Measurements from ENCODE around the gene EPHB2. TPM values are rescaled to one million over a fixed set of nuclear protein-coding genes. Genes with fewer than 3 reads are reported as not detected.

Gene EPHB2
- total and polyA plus RNA-seq, 2 of the 4 experiments (the other 2 are of a cell fraction), result 52.3 to 58.8 TPM

DNA sequence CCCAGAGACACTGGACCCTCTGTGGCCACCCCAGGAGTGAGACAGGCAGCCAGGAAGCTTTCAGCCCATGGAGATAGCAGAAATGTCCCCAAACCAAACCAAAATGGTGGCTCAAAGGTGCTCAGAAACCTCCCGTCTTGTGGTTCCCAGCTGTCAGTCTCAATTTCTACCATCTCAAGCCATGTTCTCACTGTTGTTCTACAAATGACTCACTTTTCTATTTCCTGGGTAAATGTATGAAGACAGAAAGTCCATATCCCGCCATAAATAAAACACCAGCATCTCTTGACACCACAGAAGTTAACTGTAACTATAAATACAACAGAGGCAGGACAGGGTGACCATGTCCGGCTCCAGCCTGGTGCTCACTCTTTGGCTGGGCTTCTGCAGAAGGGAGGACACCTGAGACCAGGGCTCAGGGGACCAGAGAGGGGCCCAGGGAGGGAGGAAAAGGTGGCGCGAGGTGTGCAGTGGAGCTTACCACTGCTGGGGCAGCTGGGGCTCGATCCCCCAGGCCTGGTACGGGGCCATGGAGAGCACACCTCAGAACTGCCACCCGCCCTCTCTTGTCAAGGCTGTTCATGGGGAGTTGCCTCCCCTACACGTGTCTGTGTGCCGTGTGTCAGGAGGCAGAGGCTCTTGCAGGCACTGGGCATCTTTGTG lies 43.6 kb downstream of the EPHB2 start:
- Histone ChIP-seq H3K36me3 (ENCODE audit: control insufficient read depth, insufficient read depth, low read length) (no peaks in the 10 kb centered on the region), H3K4me2 (ENCODE audit: low read depth, low read length) (no peak overlapping the region), H3K14ac (replicated peaks; ENCODE audit: low read depth, low read length) (peak overlapping the region; percentile 51), H3K56ac (ENCODE audit: extremely low read depth, insufficient read depth, low read length) (no peak overlapping the region), H3K27ac (ENCODE audit: insufficient read depth, low read length) (peak overlapping the region; percentile 35; the same call in 1 of the 2 replicates), H2BK5ac (ENCODE audit: low read depth, low read length, poor library complexity, severe bottlenecking) (peak overlapping the region; percentile 41), H3K9me1 (ENCODE audit: insufficient read depth, low read length) (peaks cover 37% of the 10 kb centered on the region), H3K23ac (ENCODE audit: low read depth, low read length) (peak overlapping the region; percentile 52; the same call in 1 of the 2 replicates), H3K4ac (ENCODE audit: low read depth, low read length) (peak overlapping the region; percentile 78), H2AK5ac (ENCODE audit: low read depth, low read length) (peak overlapping the region; percentile 67), H2BK120ac (ENCODE audit: low read depth, low read length) (peak overlapping the region; percentile 71), H2AFZ (replicated peaks; ENCODE audit: low read length, poor library complexity) (peak overlapping the region; percentile 78), H3K9me3 (ENCODE audit: control insufficient read depth, insufficient read depth, low read length) (no peaks in the 10 kb centered on the region), H2BK15ac (ENCODE audit: low read depth, low read length) (peak overlapping the region; percentile 62; the same call in 2 of the 3 replicates), H3K9ac (ENCODE audit: low read depth, low read length) (no peak overlapping the region), H2BK20ac (ENCODE audit: low read depth, low read length) (peak overlapping the region; percentile 51; the same call in 1 of the 2 replicates), H3K18ac (ENCODE audit: low read depth, low read length) (peak overlapping the region; percentile 30; the same call in 1 of the 2 replicates), H3K4me3 (ENCODE audit: insufficient read depth, low read depth, low read length) (no peak overlapping the region), H3K27me3 (ENCODE audit: control insufficient read depth, insufficient read depth, low read length) (no peaks in the 10 kb centered on the region), H3K4me1 (ENCODE audit: control insufficient read depth, insufficient read depth, low read length) (peaks cover 34% of the 10 kb centered on the region), H4K8ac (ENCODE audit: low read depth in 2 of 2, low read length in 2 of 2) (peak overlapping the region; percentile 33 to 62; a peak in 3 of 4 replicates), H4K20me1 (ENCODE audit: insufficient read depth, low read length) (peaks cover 37% of the 10 kb centered on the region), H2AK9ac (replicated peaks; ENCODE audit: low read depth, low read length, poor library complexity) (peak overlapping the region; percentile 81), H4K5ac (ENCODE audit: low read depth, low read length) (no peak overlapping the region), H3K79me1 (ENCODE audit: low read depth in 1 of 2, low read length in 2 of 2) (peaks cover 27 to 59% of the 10 kb centered on the region in 2 experiments), H4K91ac (ENCODE audit: insufficient read depth, low read depth, low read length) (peak overlapping the region; percentile 67)
- POLR2A ChIA-PET (ENCODE audit: unreplicated experiment), result no interaction called here
- no TSS peak for BruUV-seq (replicated peaks)
- no CpG with 5 or more reads among the region's 10 CpGs for WGBS, 2 experiments (ENCODE audit: extremely low coverage in 2 of 2, insufficient read length in 1 of 2)
- in situ Hi-C loops (cut with MboI; ENCODE audit: low sequenced_read_pairs) (no loop called here), intact Hi-C loops (cut with micrococcal nuclease) (no loop called here), dilution Hi-C loops (cut with HindIII; ENCODE audit: low sequenced_read_pairs, unreplicated experiment) (no loop called here)
- ATAC-seq (ENCODE audit: low read depth) (no peak), DNase-seq (peak; percentile 54)
- CTCF ChIA-PET, result no interaction called here
- no peak for TF ChIP-seq MAFK (IDR thresholded peaks at IDR 0.05; ENCODE audit: low read depth, low read length)
- TF ChIP-seq RCOR1 (IDR thresholded peaks at IDR 0.05; ENCODE audit: insufficient replicate concordance, low read length), result no peak
- TF ChIP-seq MXI1 (IDR thresholded peaks at IDR 0.05; ENCODE audit: borderline replicate concordance, low read depth, low read length), result no peak
- TF ChIP-seq POLR2A (IDR thresholded peaks at IDR 0.05; ENCODE audit: low read depth, low read length), result no peak
- TF ChIP-seq NFE2L2 (IDR thresholded peaks at IDR 0.05; ENCODE audit: low read depth, low read length), result no peak
- TF ChIP-seq, protein P1, sequence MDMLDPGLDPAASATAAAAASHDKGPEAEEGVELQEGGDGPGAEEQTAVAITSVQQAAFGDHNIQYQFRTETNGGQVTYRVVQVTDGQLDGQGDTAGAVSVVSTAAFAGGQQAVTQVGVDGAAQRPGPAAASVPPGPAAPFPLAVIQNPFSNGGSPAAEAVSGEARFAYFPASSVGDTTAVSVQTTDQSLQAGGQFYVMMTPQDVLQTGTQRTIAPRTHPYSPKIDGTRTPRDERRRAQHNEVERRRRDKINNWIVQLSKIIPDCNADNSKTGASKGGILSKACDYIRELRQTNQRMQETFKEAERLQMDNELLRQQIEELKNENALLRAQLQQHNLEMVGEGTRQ (IDR thresholded peaks at IDR 0.05; ENCODE audit: low read depth, low read length), result no peak
- TF ChIP-seq CHD1 (IDR thresholded peaks at IDR 0.05; ENCODE audit: low read depth, low read length), result no peak
- TF ChIP-seq RAD21 (IDR thresholded peaks at IDR 0.05; ENCODE audit: low read length), result no peak
- TF ChIP-seq, protein P2, sequence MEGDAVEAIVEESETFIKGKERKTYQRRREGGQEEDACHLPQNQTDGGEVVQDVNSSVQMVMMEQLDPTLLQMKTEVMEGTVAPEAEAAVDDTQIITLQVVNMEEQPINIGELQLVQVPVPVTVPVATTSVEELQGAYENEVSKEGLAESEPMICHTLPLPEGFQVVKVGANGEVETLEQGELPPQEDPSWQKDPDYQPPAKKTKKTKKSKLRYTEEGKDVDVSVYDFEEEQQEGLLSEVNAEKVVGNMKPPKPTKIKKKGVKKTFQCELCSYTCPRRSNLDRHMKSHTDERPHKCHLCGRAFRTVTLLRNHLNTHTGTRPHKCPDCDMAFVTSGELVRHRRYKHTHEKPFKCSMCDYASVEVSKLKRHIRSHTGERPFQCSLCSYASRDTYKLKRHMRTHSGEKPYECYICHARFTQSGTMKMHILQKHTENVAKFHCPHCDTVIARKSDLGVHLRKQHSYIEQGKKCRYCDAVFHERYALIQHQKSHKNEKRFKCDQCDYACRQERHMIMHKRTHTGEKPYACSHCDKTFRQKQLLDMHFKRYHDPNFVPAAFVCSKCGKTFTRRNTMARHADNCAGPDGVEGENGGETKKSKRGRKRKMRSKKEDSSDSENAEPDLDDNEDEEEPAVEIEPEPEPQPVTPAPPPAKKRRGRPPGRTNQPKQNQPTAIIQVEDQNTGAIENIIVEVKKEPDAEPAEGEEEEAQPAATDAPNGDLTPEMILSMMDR (conservative IDR thresholded peaks at IDR 0.05; ENCODE audit: low read depth, low read length), result no peak
- TF ChIP-seq RFX5 (IDR thresholded peaks at IDR 0.05; ENCODE audit: low read depth, low read length), result no peak
- TF ChIP-seq FOS (IDR thresholded peaks at IDR 0.05; ENCODE audit: low read depth, low read length), result no peak
- no peak for TF ChIP-seq BHLHE40 (IDR thresholded peaks at IDR 0.05; ENCODE audit: low read depth, low read length)
- TF ChIP-seq SMC3 (IDR thresholded peaks at IDR 0.05; ENCODE audit: low read depth, low read length), result no peak
- no peak for TF ChIP-seq CEBPB (IDR thresholded peaks at IDR 0.05; ENCODE audit: low read depth, low read length)
- no peak for TF ChIP-seq MAZ (IDR thresholded peaks at IDR 0.05; ENCODE audit: borderline replicate concordance, low read depth, low read length)

Data from IMR-90 (cell line).